Measurements from ENCODE around the gene NKIRAS1.

- TF ChIP-seq CTCF (conservative IDR thresholded peaks at IDR 0.05; ENCODE audit: low read depth in 2 of 2), result no peak
- TF ChIP-seq NANOG (IDR thresholded peaks at IDR 0.05; ENCODE audit: borderline replicate concordance), result no peak
- no peak for TF ChIP-seq REST (IDR thresholded peaks at IDR 0.05; ENCODE audit: unreplicated experiment)
- no peak for TF ChIP-seq EZH2phosphoT487 (IDR thresholded peaks at IDR 0.05; ENCODE audit: unreplicated experiment)
- TF ChIP-seq ZNF114 (CRISPR knock-in tag; IDR thresholded peaks at IDR 0.05), result no peak
- no peak for TF ChIP-seq EZH2 (IDR thresholded peaks at IDR 0.05; ENCODE audit: low read depth, unreplicated experiment)
- no peak for TF ChIP-seq POLR2AphosphoS5 (IDR thresholded peaks at IDR 0.05; ENCODE audit: low read depth)
Measured at GRCh38 chr3:23934253-23934652, 17.5 kb upstream of the NKIRAS1 start.

Measured in GM23338 (cell line).